H9 (cell line): ENCODE results near the gene FAXC. TPM values are rescaled to one million over a fixed set of nuclear protein-coding genes. Genes with fewer than 3 reads are reported as not detected.

Experiments used
- DNase-seq: peaks from one replicate; pipeline ENCODE4 v3.0.0-alpha.2; 2017
- H2AFZ ChIP-seq: one replicate; pipeline ENCODE4 v1.6.1; 2013; ENCODE audit warnings: mild to moderate bottlenecking, low read length, control low read depth, moderate library complexity
- H2AK5ac ChIP-seq: 2 replicates; pipeline ENCODE4 v1.6.1; 2013; ENCODE audit warnings: low read length, control low read depth, mixed read lengths; ENCODE audit not compliant: insufficient read length
- H2BK120ac ChIP-seq: one replicate; pipeline ENCODE4 v1.6.1; 2013; ENCODE audit warnings: low read depth, mild to moderate bottlenecking, low read length, control low read depth, inconsistent platforms; ENCODE audit not compliant: poor library complexity, severe bottlenecking
- H2BK12ac ChIP-seq: 2 replicates; pipeline ENCODE4 v1.6.1; 2013; ENCODE audit warnings: low read length, control low read depth, mixed read lengths, low read depth; ENCODE audit not compliant: insufficient read length
- H2BK15ac ChIP-seq: 2 replicates; pipeline ENCODE4 v1.6.1; 2013; ENCODE audit warnings: low read depth, low read length, control low read depth
- H2BK20ac ChIP-seq: one replicate; pipeline ENCODE4 v1.6.1; 2013; ENCODE audit warnings: low read depth, mild to moderate bottlenecking, low read length, control low read depth, inconsistent platforms; ENCODE audit not compliant: poor library complexity, severe bottlenecking
- H2BK5ac ChIP-seq: 2 replicates; pipeline ENCODE4 v1.6.1; 2013; ENCODE audit warnings: low read length, control low read depth, mixed read lengths; ENCODE audit not compliant: insufficient read length
- H3K14ac ChIP-seq: 2 replicates; pipeline ENCODE4 v1.6.1; 2013; ENCODE audit warnings: low read length, control low read depth; ENCODE audit not compliant: insufficient read depth
- H3K18ac ChIP-seq: 2 replicates; pipeline ENCODE4 v1.6.1; 2013; ENCODE audit warnings: low read depth, mild to moderate bottlenecking, mixed read lengths, low read length, control low read depth; ENCODE audit not compliant: insufficient read length
- H3K23ac ChIP-seq: 2 replicates; pipeline ENCODE4 v1.6.1; 2013; ENCODE audit warnings: low read length, control low read depth, mixed read lengths, low read depth; ENCODE audit not compliant: insufficient read length
- H3K23me2 ChIP-seq: 2 replicates; pipeline ENCODE4 v1.6.1; 2013; ENCODE audit warnings: low read depth, mild to moderate bottlenecking, mixed read lengths, low read length, control low read depth; ENCODE audit not compliant: insufficient read length, poor library complexity, severe bottlenecking
- H3K27ac ChIP-seq: 2 replicates; pipeline ENCODE4 v1.5.1; 2013; ENCODE audit warnings: low read length, control low read depth, mixed read lengths, low read depth; ENCODE audit not compliant: insufficient read length
- H3K27me3 ChIP-seq: 2 replicates; pipeline ENCODE4 v1.6.1; 2013; ENCODE audit warnings: low read length, control low read depth, inconsistent platforms; ENCODE audit not compliant: insufficient read depth
- H3K4ac ChIP-seq: 2 replicates; pipeline ENCODE4 v1.6.1; 2013; ENCODE audit warnings: low read depth, mild to moderate bottlenecking, control low read depth, inconsistent platforms, low read length, moderate library complexity
- H3K4me1 ChIP-seq: 2 replicates; pipeline ENCODE4 v1.6.1; 2013; ENCODE audit warnings: low read length, control low read depth, inconsistent platforms; ENCODE audit not compliant: insufficient read depth
- H3K4me2 ChIP-seq: 2 replicates; pipeline ENCODE4 v1.6.1; 2013; ENCODE audit warnings: low read length, control low read depth, mixed read lengths; ENCODE audit not compliant: insufficient read length, insufficient read depth
- H3K56ac ChIP-seq: 2 replicates; pipeline ENCODE4 v1.6.1; 2013; ENCODE audit warnings: low read depth, mild to moderate bottlenecking, mixed read lengths, low read length, control low read depth; ENCODE audit not compliant: insufficient read length
- H3K79me1 ChIP-seq: 2 replicates; pipeline ENCODE4 v1.6.1; 2013; ENCODE audit warnings: low read depth, mild to moderate bottlenecking, moderate library complexity, low read length, control low read depth, inconsistent platforms; ENCODE audit not compliant: insufficient read depth, poor library complexity, severe bottlenecking
- H3K79me2 ChIP-seq: 2 replicates; pipeline ENCODE4 v1.6.1; 2013; ENCODE audit warnings: low read length, control low read depth, inconsistent platforms; ENCODE audit not compliant: insufficient read depth
- H3K9ac ChIP-seq: 2 replicates; pipeline ENCODE4 v1.6.1; 2013; ENCODE audit warnings: low read length, control low read depth, mixed read lengths; ENCODE audit not compliant: insufficient read length; ENCODE audit errors: extremely low read depth
- H3K9me3 ChIP-seq: one replicate; pipeline ENCODE4 v1.6.1; 2013; ENCODE audit warnings: low read depth, low read length, inconsistent platforms; ENCODE audit not compliant: control insufficient read depth
- H3T11ph ChIP-seq: one replicate; pipeline ENCODE4 v1.6.1; 2013; ENCODE audit warnings: mild to moderate bottlenecking, low read length, control low read depth, inconsistent platforms
- H4K20me1 ChIP-seq: one replicate; pipeline ENCODE4 v1.6.1; 2013; ENCODE audit not compliant: control insufficient read depth, insufficient read length, insufficient read depth
- H4K5ac ChIP-seq: 2 replicates; pipeline ENCODE4 v1.6.1; 2013; ENCODE audit warnings: low read depth, mild to moderate bottlenecking, mixed read lengths, low read length, control low read depth; ENCODE audit not compliant: insufficient read length
- H4K8ac ChIP-seq: replicated peaks from 2 replicates; pipeline ENCODE4 v1.6.1; 2013; ENCODE audit warnings: low read length, control low read depth, mixed read lengths, low read depth; ENCODE audit not compliant: insufficient read length
- H4K91ac ChIP-seq: 2 replicates; pipeline ENCODE4 v1.6.1; 2013; ENCODE audit warnings: low read depth, mild to moderate bottlenecking, moderate library complexity, mixed read lengths, low read length, control low read depth; ENCODE audit not compliant: insufficient read length
- H3K27ac Mint-ChIP-seq, 3 experiments: 2 replicates in 2 of 3; 3 replicates in 1 of 3; pipeline ENCODE4 v1.8.0; 2020 to 2021; ENCODE audit warnings: mixed read lengths in 3 of 3, mild to moderate bottlenecking in 1 of 3, moderate library complexity in 1 of 3
- H3K27me3 Mint-ChIP-seq: 2 replicates; pipeline ENCODE4 v1.8.0; 2021; ENCODE audit warnings: low read depth, mild to moderate bottlenecking, moderate library complexity, mixed read lengths
- H3K36me3 Mint-ChIP-seq, 3 experiments: 2 replicates in 2 of 3; 3 replicates in 1 of 3; pipeline ENCODE4 v1.8.0; 2020 to 2021; ENCODE audit warnings: low read depth in 3 of 3, mixed read lengths in 3 of 3; ENCODE audit not compliant: insufficient read depth in 1 of 3
- H3K4me1 Mint-ChIP-seq, 2 experiments: 2 replicates each; pipeline ENCODE4 v1.8.0; 2020; ENCODE audit warnings: mixed read lengths in 2 of 2
- H3K4me3 Mint-ChIP-seq, 2 experiments: 2 replicates in 1 of 2; 3 replicates in 1 of 2; pipeline ENCODE4 v1.8.0; 2020 to 2021; ENCODE audit warnings: mild to moderate bottlenecking in 2 of 2, mixed read lengths in 2 of 2, moderate library complexity in 1 of 2
- H3K9me3 Mint-ChIP-seq, 2 experiments: 2 replicates in 1 of 2; 3 replicates in 1 of 2; pipeline ENCODE4 v1.8.0; 2020; ENCODE audit warnings: mild to moderate bottlenecking in 2 of 2, mixed read lengths in 2 of 2, moderate library complexity in 1 of 2
- CTCF ChIP-seq: fragments of 200-600 bp; sonication (generic); conservative IDR thresholded peaks from 3 replicates; pipeline ENCODE4 v1.8.0; 2021; ENCODE audit warnings: antibody characterized with exemption, mild to moderate bottlenecking
- WGBS: extraction: QIAGEN DNeasy Blood & Tissue Kit; methylation state at CpG from one replicate; pipeline ENCODE4 v1.1.7; 2013; ENCODE audit warnings: missing lambda C conversion rate, low lambda C conversion rate, mixed read lengths; ENCODE audit not compliant: insufficient read length; ENCODE audit errors: extremely low coverage; 5-methylcytosine and 5-hydroxymethylcytosine counted together
- total RNA-seq: library from RNA; stranded (reverse); gene quantifications from 2 replicates; pipeline ENCODE4 v1.2.1, GENCODE V29; 2021

Gene FAXC
- total RNA-seq, 1 experiment from 2014 or later: 17.2 TPM

- H4K5ac ChIP-seq: no peak overlapping the region
- no peak overlapping the region for H2AK5ac ChIP-seq
- no CpG with 5 or more reads among the region's 5 CpGs for WGBS
- no peaks in the 10 kb centered on the region for H3K79me2 ChIP-seq
- H3K4me2 ChIP-seq: no peak overlapping the region
- H4K8ac ChIP-seq: no peak overlapping the region
- H3K56ac ChIP-seq: no peak overlapping the region
- no peaks in the 10 kb centered on the region for H3K4me1 ChIP-seq
- H2BK12ac ChIP-seq: no peak overlapping the region
- peaks cover 20 to 21% of the 10 kb centered on the region in 2 experiments for H3K4me1 Mint-ChIP-seq
- H3K4ac ChIP-seq: no peak overlapping the region
- H3K36me3 Mint-ChIP-seq: peaks cover 0 to 9% (median 7%) of the 10 kb centered on the region in 3 experiments; a peak in 5 of 7 replicates
- H3K27ac Mint-ChIP-seq: no peak overlapping the region
- H2BK5ac ChIP-seq: no peak overlapping the region
- no peak overlapping the region for H3K14ac ChIP-seq
- TF ChIP-seq CTCF: no peak
- H3K23me2 ChIP-seq: no peaks in the 10 kb centered on the region
- no peak overlapping the region for H2AFZ ChIP-seq
- no peaks in the 10 kb centered on the region for H4K20me1 ChIP-seq
- H3K27ac ChIP-seq: no peak overlapping the region
- no peak overlapping the region for H3K23ac ChIP-seq
- no peak overlapping the region for H3T11ph ChIP-seq
- no peak overlapping the region for H2BK15ac ChIP-seq
- H3K9me3 Mint-ChIP-seq: no peaks in the 10 kb centered on the region
- no peak overlapping the region for H3K4me3 Mint-ChIP-seq
- no peak overlapping the region for H2BK20ac ChIP-seq
- no peaks in the 10 kb centered on the region for H3K79me1 ChIP-seq
- no peak for DNase-seq
- no peaks in the 10 kb centered on the region for H3K27me3 Mint-ChIP-seq
- H3K9ac ChIP-seq: no peak overlapping the region
- H3K27me3 ChIP-seq: no peaks in the 10 kb centered on the region
- no peaks in the 10 kb centered on the region for H3K9me3 ChIP-seq
- H3K18ac ChIP-seq: no peak overlapping the region
- H4K91ac ChIP-seq: no peak overlapping the region
- H2BK120ac ChIP-seq: no peak overlapping the region
These were observed 44.4 kb downstream of the FAXC start for GRCh38 chr6:99305021-99305554.
